Ramos (cell line): ENCODE measurements around the gene RSPH1.

Experiments used
- in situ Hi-C: fragments of 300-500 bp; cut with MboI; formaldehyde crosslinking; loops from one replicate; pipeline ENCODE4 v1.14.3; 2022; ENCODE audit warnings: low sequenced_read_pairs; ENCODE audit not compliant: unreplicated experiment

Gene RSPH1

GRCh38 chr21:42496120-42496838 is at the start of gene RSPH1:
RSPH1 (minus strand) TSS chr21:42496224; CDS start chr21:42496186, 38 bp downstream.
- in situ Hi-C loops = no loop called here

GRCh38 chr21:42545745-42546144 is 49.7 kb upstream of the RSPH1 start:
- in situ Hi-C loops = loop anchor here (10.0 kb wide), 1 partner anchor 231 kb away; the partner anchor contains the start of gene TFF3

GRCh38 chr21:42545317-42545716 is 49.3 kb upstream of the RSPH1 start:
- in situ Hi-C loops = loop anchor here (10.0 kb wide), 1 partner anchor 231 kb away; the partner anchor contains the start of gene TFF3

- in situ Hi-C loops = loop anchor here (10.0 kb wide), 1 partner anchor 230 kb away; the partner anchor contains the start of gene TFF3
These were observed 48.5 kb upstream of the RSPH1 start for GRCh38 chr21:42544544-42544943.

GRCh38 chr21:42543106-42543847 is 47.3 kb upstream of the RSPH1 start:
- in situ Hi-C loops = loop anchor here (10.0 kb wide), 1 partner anchor 228 kb away; the partner anchor contains the start of gene TFF3

- in situ Hi-C loops = loop anchor here (10.0 kb wide), 1 partner anchor 228 kb away; the partner anchor contains the start of gene TFF3
These were observed 46.6 kb upstream of the RSPH1 start for GRCh38 chr21:42542596-42542995.

GRCh38 chr21:42542196-42542595 is 46.2 kb upstream of the RSPH1 start:
- in situ Hi-C loops = loop anchor here (10.0 kb wide), 1 partner anchor 227 kb away; the partner anchor contains the start of gene TFF3

- in situ Hi-C loops = loop anchor here (10.0 kb wide), 1 partner anchor 227 kb away; the partner anchor contains the start of gene TFF3
These were observed 45.6 kb upstream of the RSPH1 start for GRCh38 chr21:42541618-42542017.

- in situ Hi-C loops = loop anchor here (10.0 kb wide), 1 partner anchor 226 kb away; the partner anchor contains the start of gene TFF3
These were observed 45.1 kb upstream of the RSPH1 start for GRCh38 chr21:42541174-42541573.

GRCh38 chr21:42540396-42540795 is 44.4 kb upstream of the RSPH1 start:
- in situ Hi-C loops = loop anchor here (10.0 kb wide), 1 partner anchor 226 kb away; the partner anchor contains the start of gene TFF3

- in situ Hi-C loops = loop anchor here (10.0 kb wide), 1 partner anchor 225 kb away; the partner anchor contains the start of gene TFF3
These were observed 43.9 kb upstream of the RSPH1 start for GRCh38 chr21:42539931-42540343.

GRCh38 chr21:42539342-42539741 is 43.3 kb upstream of the RSPH1 start:
- in situ Hi-C loops = no loop called here

- in situ Hi-C loops = no loop called here
These were observed 42.7 kb upstream of the RSPH1 start for GRCh38 chr21:42538479-42539275.

GRCh38 chr21:42537106-42537742 is 41.2 kb upstream of the RSPH1 start:
- in situ Hi-C loops = no loop called here

- in situ Hi-C loops = no loop called here
These were observed 40.6 kb upstream of the RSPH1 start for GRCh38 chr21:42536601-42537000.

GRCh38 chr21:42535602-42536171 is 39.7 kb upstream of the RSPH1 start:
- in situ Hi-C loops = no loop called here

GRCh38 chr21:42534421-42535378 is 38.7 kb upstream of the RSPH1 start:
- in situ Hi-C loops = no loop called here

GRCh38 chr21:42533963-42534355 is 37.9 kb upstream of the RSPH1 start:
- in situ Hi-C loops = no loop called here
